Ovary (tissue), 9 donors: ENCODE data around the gene KCNMB2. TPM values are rescaled to one million over a fixed set of nuclear protein-coding genes. Genes with fewer than 3 reads are reported as not detected.

Experiments used
- DNase-seq, 5 donors: peaks; one replicate each; pipeline ENCODE4 v3.0.0-alpha.2; 2019 to 2020
- H3K27ac ChIP-seq, 2 donors: fragments of 200-600 bp; one replicate each; pipeline versions ENCODE4 v1.5.1 to v1.8.0; 2019 to 2022
- H3K27me3 ChIP-seq: fragments of 200-600 bp; one replicate; pipeline ENCODE4 v1.8.0; 2022
- H3K36me3 ChIP-seq: fragments of 200-600 bp; sonication (generic); one replicate; pipeline ENCODE4 v1.5.1; 2019
- H3K4me1 ChIP-seq: one replicate; pipeline ENCODE4 v1.8.1; 2013; ENCODE audit warnings: mild to moderate bottlenecking, moderate library complexity; ENCODE audit not compliant: insufficient read depth
- H3K4me3 ChIP-seq: fragments of 200-600 bp; sonication (generic); one replicate; pipeline ENCODE4 v1.5.1; 2017
- H3K9me3 ChIP-seq, 2 donors: fragments of 200-600 bp in 1 of 2; sonication (generic) in 1 of 2; one replicate each; pipeline versions ENCODE4 v1.5.1 to v1.8.1; 2013 to 2019; ENCODE audit warnings: mild to moderate bottlenecking in 1 of 2, moderate library complexity in 1 of 2
- CTCF ChIP-seq, 3 donors: fragments of 450-650 bp in 2 of 3; fragments of 200-600 bp in 1 of 3; IDR thresholded peaks; one replicate each; pipeline versions ENCODE4 v1.5.1 to v1.8.0; 2016 to 2022; ENCODE audit warnings: antibody characterized with exemption in 3 of 3, mild to moderate bottlenecking in 1 of 3
- EP300 ChIP-seq: sonication (generic); formaldehyde crosslinking; IDR thresholded peaks from one replicate; pipeline ENCODE4 v1.6.1; 2017; ENCODE audit warnings: antibody characterized with exemption
- POLR2A ChIP-seq: fragments of 450-650 bp; IDR thresholded peaks from one replicate; pipeline ENCODE4 v1.6.1; 2017; ENCODE audit warnings: antibody characterized with exemption, mild to moderate bottlenecking, moderate library complexity
- WGBS, 3 donors: extraction: QIAGEN DNeasy Blood & Tissue Kit in 1 of 3; methylation state at CpG; one replicate each; pipeline versions ENCODE4 v1.1.5 to v1.1.7; 2013 to 2017; 5-methylcytosine and 5-hydroxymethylcytosine counted together
- intact Hi-C, 4 donors: fragments of 100-400 bp; cut with DNase I; formaldehyde crosslinking; loops; one replicate each; pipeline versions ENCODE4 v1.11.0 to v1.15.1; 2022 to 2023
- polyA plus RNA-seq, 2 donors: library from polyadenylated mRNA; stranded (reverse); fragments of 200-250 nt in 1 of 2; fragments of 350-450 nt in 1 of 2; fragmentation: Illumina TruSeq in 1 of 2; extraction: RNeasy Lipid Tissue Mini Kit (QIAGEN cat#74804) in 1 of 2; gene quantifications; one replicate each; pipeline ENCODE4 v1.2.3, GENCODE V29; 2013 to 2014
- total RNA-seq, 7 donors: library from RNA; depleted of rRNA in 2 of 7; stranded (reverse); fragments of >200 nt in 2 of 7; fragmentation: NEBNext Ultra II Directional in 3 of 7; extraction: Animal tissue kit (Norgen Biotek cat#: 25700) in 3 of 7; gene quantifications; one replicate each; pipeline versions ENCODE4 v1.1.0 to v1.2.4, GENCODE V29; 2016 to 2023
- donor health status: DM: no; HTN: no; CAD: no; lungs with moderate emphysema.
- donor health status: DM: no; HTN: no; CAD: no.
- donor health status: Bipolar disorder and iron deficiency.
- donor health status: DM: yes; HTN: yes; CAD: no.
- donor health status: DM: no; HTN: no; CAD: no.
- donor health status: DM: yes; HTN: yes; CAD: no.

Gene KCNMB2
- total and polyA plus RNA-seq, 9 donors, result 5.7 to 11.6 (median 7.5) TPM

GRCh38 chr3:178767581-178767980 lies 231.3 kb downstream of the KCNMB2 start:
- H3K36me3 ChIP-seq, result no peaks in the 10 kb centered on the region
- no peaks in the 10 kb centered on the region for H3K27me3 ChIP-seq
- DNase-seq, result no peak
- H3K4me1 ChIP-seq, result peaks cover 1% of the 10 kb centered on the region
- no peaks in the 10 kb centered on the region for H3K9me3 ChIP-seq
- no peak overlapping the region for H3K27ac ChIP-seq
- intact Hi-C loops, result no loop called here
- H3K4me3 ChIP-seq, result no peak overlapping the region
- no peak for TF ChIP-seq EP300
- no peak for TF ChIP-seq POLR2A
- no peak for TF ChIP-seq CTCF (IDR thresholded peaks at IDR 0.05)

DNA sequence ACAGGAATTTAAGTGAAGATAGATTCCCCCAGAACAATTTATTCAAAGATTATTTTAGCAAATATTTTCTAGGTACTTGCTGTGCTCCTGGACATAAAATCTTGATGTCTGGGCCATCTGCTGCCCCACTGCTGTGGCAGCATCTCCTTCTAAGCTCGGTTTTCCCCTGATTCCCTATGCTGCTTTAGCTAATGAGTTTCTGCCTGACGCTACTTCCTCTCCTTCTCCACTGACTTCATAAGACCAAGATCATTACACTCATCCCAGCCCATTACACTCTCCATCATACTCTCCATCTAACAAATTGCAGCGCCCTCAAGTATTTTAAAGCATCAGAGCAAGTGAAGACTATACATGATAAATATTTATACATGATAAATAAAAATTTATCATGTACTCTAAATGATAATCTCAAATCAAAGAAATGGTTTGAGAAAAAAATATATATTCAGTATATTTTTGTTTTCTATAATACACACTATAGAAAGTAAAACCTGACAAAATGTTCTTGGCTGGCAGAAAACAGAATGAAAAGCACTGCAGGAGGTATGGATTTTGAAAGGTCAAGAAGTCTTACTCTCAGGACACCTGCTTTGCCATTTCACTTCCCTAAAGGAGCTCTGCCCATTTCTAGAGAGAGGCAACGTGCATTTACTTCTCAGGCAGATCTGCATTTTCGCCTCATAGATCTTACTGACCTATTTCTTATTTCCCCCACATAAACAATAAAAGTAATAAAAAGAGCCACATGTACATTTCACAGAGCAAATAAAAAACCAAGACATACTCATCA lies 232.0 kb downstream of the KCNMB2 start:
- Histone ChIP-seq H3K27ac (no peak overlapping the region), H3K27me3 (no peaks in the 10 kb centered on the region), H3K9me3 (no peaks in the 10 kb centered on the region), H3K4me3 (no peak overlapping the region), H3K4me1 (peaks cover 1% of the 10 kb centered on the region), H3K36me3 (no peaks in the 10 kb centered on the region)
- intact Hi-C loops, result no loop called here
- WGBS, 3 donors, result 90 to 97% (median 96%) methylated on average over 5 of the region's 5 CpGs
- TF ChIP-seq EP300 (no peak), POLR2A (no peak), CTCF (IDR thresholded peaks at IDR 0.05) (no peak)
- DNase-seq, result no peak

GRCh38 chr3:178771511-178771910 lies 235.3 kb downstream of the KCNMB2 start:
- Histone ChIP-seq H3K4me3 (no peak overlapping the region), H3K4me1 (peaks cover 1% of the 10 kb centered on the region), H3K36me3 (no peaks in the 10 kb centered on the region), H3K9me3 (no peaks in the 10 kb centered on the region), H3K27me3 (no peaks in the 10 kb centered on the region), H3K27ac (no peak overlapping the region)
- TF ChIP-seq EP300 (no peak), CTCF (IDR thresholded peaks at IDR 0.05) (no peak), POLR2A (no peak)
- WGBS, 3 donors, result 82 to 99% (median 98%) methylated on average over 3 of the region's 3 CpGs
- no peak for DNase-seq
- intact Hi-C loops, result no loop called here

GRCh38 chr3:178772746-178773145 lies 236.5 kb downstream of the KCNMB2 start:
- intact Hi-C loops, result no loop called here

More at GRCh38 chr3:178772746-178773145, 236.5 kb downstream of the KCNMB2 start:
- Histone ChIP-seq H3K9me3 (no peaks in the 10 kb centered on the region), H3K4me1 (peaks cover under 1% of the 10 kb centered on the region), H3K27ac (no peak overlapping the region), H3K27me3 (no peaks in the 10 kb centered on the region), H3K4me3 (no peak overlapping the region), H3K36me3 (no peaks in the 10 kb centered on the region)
- no peak for DNase-seq
- WGBS, 3 donors, result 90 to 93% (median 91%) methylated on average over 4 of the region's 4 CpGs
- no peak for TF ChIP-seq EP300
- TF ChIP-seq POLR2A, result no peak
- TF ChIP-seq CTCF (IDR thresholded peaks at IDR 0.05), result no peak
